Testis (tissue), 3 donors: ENCODE measurements around the gene PLCB1. TPM values are rescaled to one million over a fixed set of nuclear protein-coding genes. Genes with fewer than 3 reads are reported as not detected.

ENCODE experiments used
- DNase-seq: peaks from one replicate; pipeline ENCODE4 v3.0.0-alpha.2; 2019
- H3K27ac ChIP-seq, 2 donors: fragments of 200-600 bp; sonication (generic); one replicate each; pipeline ENCODE4 v1.5.1; 2019
- H3K27me3 ChIP-seq: fragments of 200-600 bp; sonication (generic); one replicate; pipeline ENCODE4 v1.5.1; 2019
- H3K36me3 ChIP-seq: fragments of 200-600 bp; sonication (generic); one replicate; pipeline ENCODE4 v1.5.1; 2017; ENCODE audit warnings: low read depth; ENCODE audit errors: missing control alignments
- H3K4me1 ChIP-seq: fragments of 200-600 bp; sonication (generic); one replicate; pipeline ENCODE4 v1.5.1; 2019
- H3K4me3 ChIP-seq, 2 donors: fragments of 200-600 bp; sonication (generic); one replicate each; pipeline ENCODE4 v1.5.1; 2017 to 2019
- H3K9me3 ChIP-seq: fragments of 200-600 bp; sonication (generic); one replicate; pipeline ENCODE4 v1.5.1; 2017
- CTCF ChIP-seq, 3 experiments: fragments of 450-650 bp in 2 of 3; fragments of 200-600 bp in 1 of 3; sonication (generic) in 1 of 3; IDR thresholded peaks; one replicate each; pipeline ENCODE4 v1.5.1; 2016 to 2019; ENCODE audit warnings: antibody characterized with exemption in 3 of 3, mild to moderate bottlenecking in 2 of 3, moderate library complexity in 1 of 3
- POLR2A ChIP-seq: fragments of 450-650 bp; IDR thresholded peaks from one replicate; pipeline ENCODE4 v1.6.1; 2017; ENCODE audit warnings: antibody characterized with exemption, mild to moderate bottlenecking, moderate library complexity
- WGBS, 2 donors: methylation state at CpG; one replicate each; pipeline ENCODE4 v1.1.5; 2018; 5-methylcytosine and 5-hydroxymethylcytosine counted together
- intact Hi-C: fragments of 100-400 bp; cut with DNase I; formaldehyde crosslinking; loops from one replicate; pipeline ENCODE4 v1.15.1; 2023; ENCODE audit warnings: low total_unique reads
- polyA plus RNA-seq: library from polyadenylated mRNA; stranded (reverse); fragments of 350-450 nt; fragmentation: Illumina TruSeq; extraction: RNeasy Lipid Tissue Mini Kit (QIAGEN cat#74804); gene quantifications from one replicate; pipeline ENCODE4 v1.2.3, GENCODE V29; 2014; ENCODE audit warnings: low read depth, low replicate concordance; ENCODE audit not compliant: insufficient read depth
- total RNA-seq, 2 donors: library from RNA; depleted of rRNA; stranded (reverse); fragments of >200 nt; gene quantifications; one replicate each; pipeline ENCODE4 v1.2.3, GENCODE V29; 2016

The PLCB1 gene
- total and polyA plus RNA-seq, 3 donors from 2014 or later = 3.1 to 9.8 (median 8.2) TPM

GRCh38 chr20:8133310-8133768 lies 1.3 kb downstream of the PLCB1 start:
- WGBS, 2 donors = 26 to 38% methylated on average over 8 to 14 of the region's 14 CpGs
- no peak overlapping the region for H3K27ac ChIP-seq
- no peaks in the 10 kb centered on the region for H3K9me3 ChIP-seq
- no peak for DNase-seq
- H3K36me3 ChIP-seq = no peaks in the 10 kb centered on the region
- peak overlapping the region; percentile 68 to 72 for H3K4me3 ChIP-seq
- no peaks in the 10 kb centered on the region for H3K4me1 ChIP-seq
- intact Hi-C loops = loop anchor here (5.0 kb wide), 1 partner anchor 589 kb away; no protein-coding TSS in a partner anchor
- no peak for TF ChIP-seq CTCF (IDR thresholded peaks at IDR 0.05)
- no peak for TF ChIP-seq POLR2A
- H3K27me3 ChIP-seq = no peaks in the 10 kb centered on the region

- DNase-seq = no peak
- intact Hi-C loops = loop anchor here (5.0 kb wide), 1 partner anchor 588 kb away; no protein-coding TSS in a partner anchor
- Histone ChIP-seq H3K36me3 (no peaks in the 10 kb centered on the region), H3K4me3 (no peak overlapping the region), H3K9me3 (no peaks in the 10 kb centered on the region), H3K27ac (no peak overlapping the region), H3K27me3 (no peaks in the 10 kb centered on the region), H3K4me1 (no peaks in the 10 kb centered on the region)
- TF ChIP-seq CTCF (IDR thresholded peaks at IDR 0.05) = no peak
- TF ChIP-seq POLR2A = no peak
- WGBS, 2 donors = 65 to 72% methylated on average over 7 of the region's 7 CpGs
These were observed 1.9 kb downstream of the PLCB1 start for GRCh38 chr20:8133851-8134451.

- H3K9me3 ChIP-seq = no peaks in the 10 kb centered on the region
- no peak overlapping the region for H3K4me3 ChIP-seq
- no peaks in the 10 kb centered on the region for H3K36me3 ChIP-seq
- TF ChIP-seq POLR2A = no peak
- no peak for TF ChIP-seq CTCF (IDR thresholded peaks at IDR 0.05)
- 87 to 90% methylated on average over 2 of the region's 2 CpGs for WGBS, 2 donors
- H3K4me1 ChIP-seq = no peaks in the 10 kb centered on the region
- no peaks in the 10 kb centered on the region for H3K27me3 ChIP-seq
- DNase-seq = no peak
- H3K27ac ChIP-seq = no peak overlapping the region
- intact Hi-C loops = no loop called here
These were observed 7.8 kb downstream of the PLCB1 start for GRCh38 chr20:8139899-8140298.

- H3K4me1 ChIP-seq = no peaks in the 10 kb centered on the region
- TF ChIP-seq POLR2A = no peak
- no peak for TF ChIP-seq CTCF (IDR thresholded peaks at IDR 0.05)
- no peak overlapping the region for H3K27ac ChIP-seq
- no peak for DNase-seq
- no peak overlapping the region for H3K4me3 ChIP-seq
- no peaks in the 10 kb centered on the region for H3K27me3 ChIP-seq
- intact Hi-C loops = no loop called here
- H3K36me3 ChIP-seq = no peaks in the 10 kb centered on the region
- WGBS, 2 donors = 94 to 95% methylated on average over 3 of the region's 3 CpGs
- H3K9me3 ChIP-seq = no peaks in the 10 kb centered on the region
These were observed 11.4 kb downstream of the PLCB1 start for GRCh38 chr20:8143474-8143873.
